HEK293 (cell line): ENCODE data around the gene CACNB3.

Experiments
- BCL11B ChIP-seq: fragments of 450-650 bp; formaldehyde crosslinking; IDR thresholded peaks from 2 replicates; pipeline ENCODE4 v1.5.1; 2016; ENCODE audit warnings: low read depth, missing biosample characterization, missing genetic modification characterization
- ELK4 ChIP-seq: IDR thresholded peaks from 2 replicates; pipeline ENCODE4 v1.6.1; 2011; ENCODE audit warnings: mild to moderate bottlenecking, low read depth, low read length, borderline replicate concordance
- GLI2 ChIP-seq: fragments of 450-650 bp; formaldehyde crosslinking; IDR thresholded peaks from 2 replicates; pipeline ENCODE4; 2017; ENCODE audit warnings: missing biosample characterization, missing genetic modification characterization, low read depth, borderline replicate concordance
- HOXC10 ChIP-seq: sonication (generic); formaldehyde crosslinking; IDR thresholded peaks from 2 replicates; pipeline ENCODE4 v1.8.1; 2023; ENCODE audit warnings: mild to moderate bottlenecking, missing genetic modification reagents
- KLF7 ChIP-seq: fragments of 450-650 bp; formaldehyde crosslinking; IDR thresholded peaks from 2 replicates; pipeline ENCODE4 v1.5.1; 2016; ENCODE audit warnings: missing biosample characterization, missing genetic modification characterization, borderline replicate concordance
- ZBTB11 ChIP-seq: fragments of 450-650 bp; formaldehyde crosslinking; conservative IDR thresholded peaks from 2 replicates; pipeline ENCODE4 v1.5.1; 2016; ENCODE audit warnings: low read depth, missing biosample characterization, missing genetic modification characterization
- ZBTB20 ChIP-seq: fragments of 450-650 bp; formaldehyde crosslinking; IDR thresholded peaks from 2 replicates; pipeline ENCODE4 v1.5.1; 2016; ENCODE audit warnings: missing biosample characterization, missing genetic modification characterization
- ZFHX2 ChIP-seq: fragments of 450-650 bp; formaldehyde crosslinking; conservative IDR thresholded peaks from 2 replicates; pipeline ENCODE4 v1.5.1; 2016; ENCODE audit warnings: missing biosample characterization, missing genetic modification characterization
- ZFP37 ChIP-seq: fragments of 450-650 bp; formaldehyde crosslinking; IDR thresholded peaks from 2 replicates; pipeline ENCODE4 v1.5.1; 2016; ENCODE audit warnings: missing biosample characterization, missing genetic modification characterization
- ZFP69B ChIP-seq: fragments of 450-650 bp; formaldehyde crosslinking; IDR thresholded peaks from 2 replicates; pipeline ENCODE4 v1.5.1; 2016; ENCODE audit warnings: missing biosample characterization, missing genetic modification characterization
- ZNF121 ChIP-seq: fragments of 450-650 bp; formaldehyde crosslinking; IDR thresholded peaks from 2 replicates; pipeline ENCODE4 v1.5.1; 2016; ENCODE audit warnings: missing biosample characterization, missing genetic modification characterization
- ZNF138 ChIP-seq: fragments of 450-650 bp; formaldehyde crosslinking; IDR thresholded peaks from 2 replicates; pipeline ENCODE4 v1.5.1; 2016; ENCODE audit warnings: missing biosample characterization, missing genetic modification characterization, borderline replicate concordance
- ZNF18 ChIP-seq: fragments of 450-650 bp; formaldehyde crosslinking; IDR thresholded peaks from 2 replicates; pipeline ENCODE4 v1.5.1; 2016; ENCODE audit warnings: missing biosample characterization, missing genetic modification characterization
- ZNF24 ChIP-seq: fragments of 450-650 bp; formaldehyde crosslinking; IDR thresholded peaks from 2 replicates; pipeline ENCODE4 v1.5.1; 2016; ENCODE audit warnings: missing biosample characterization, missing genetic modification characterization
- ZNF292 ChIP-seq: fragments of 450-650 bp; formaldehyde crosslinking; IDR thresholded peaks from 2 replicates; pipeline ENCODE4 v1.5.1; 2016; ENCODE audit warnings: low read depth, missing biosample characterization, missing genetic modification characterization, borderline replicate concordance
- ZNF335 ChIP-seq: fragments of 450-650 bp; formaldehyde crosslinking; conservative IDR thresholded peaks from 2 replicates; pipeline ENCODE4 v1.5.1; 2016; ENCODE audit warnings: missing biosample characterization, missing genetic modification characterization
- ZNF366 ChIP-seq: fragments of 450-650 bp; formaldehyde crosslinking; conservative IDR thresholded peaks from 2 replicates; pipeline ENCODE4 v1.5.1; 2016; ENCODE audit warnings: missing biosample characterization, missing genetic modification characterization
- ZNF391 ChIP-seq: fragments of 450-650 bp; formaldehyde crosslinking; IDR thresholded peaks from 2 replicates; pipeline ENCODE4 v1.5.1; 2016; ENCODE audit warnings: low read depth, missing biosample characterization, missing genetic modification characterization, borderline replicate concordance
- ZNF404 ChIP-seq: fragments of 450-650 bp; formaldehyde crosslinking; IDR thresholded peaks from 2 replicates; pipeline ENCODE4 v1.5.1; 2017; ENCODE audit warnings: missing biosample characterization, missing genetic modification characterization
- ZNF488 ChIP-seq: fragments of 450-650 bp; formaldehyde crosslinking; IDR thresholded peaks from 2 replicates; pipeline ENCODE4 v1.5.1; 2016; ENCODE audit warnings: missing biosample characterization, missing genetic modification characterization
- ZNF521 ChIP-seq: fragments of 450-650 bp; formaldehyde crosslinking; IDR thresholded peaks from 2 replicates; pipeline ENCODE4 v1.5.1; 2017; ENCODE audit warnings: missing biosample characterization, mild to moderate bottlenecking, missing genetic modification characterization
- ZNF544 ChIP-seq: fragments of 450-650 bp; formaldehyde crosslinking; IDR thresholded peaks from 2 replicates; pipeline ENCODE4 v1.5.0; 2017; ENCODE audit warnings: missing biosample characterization, missing genetic modification characterization
- ZNF585B ChIP-seq: fragments of 450-650 bp; formaldehyde crosslinking; IDR thresholded peaks from 2 replicates; pipeline ENCODE4 v1.5.1; 2016; ENCODE audit warnings: missing biosample characterization, missing genetic modification characterization
- ZNF639 ChIP-seq: fragments of 450-650 bp; formaldehyde crosslinking; IDR thresholded peaks from 2 replicates; pipeline ENCODE4 v1.5.1; 2016; ENCODE audit warnings: missing biosample characterization, missing genetic modification characterization
- ZNF747 ChIP-seq: fragments of 450-650 bp; formaldehyde crosslinking; IDR thresholded peaks from 2 replicates; pipeline ENCODE4 v1.5.1; 2016; ENCODE audit warnings: missing biosample characterization, missing genetic modification characterization
- ZNF768 ChIP-seq: fragments of 450-650 bp; formaldehyde crosslinking; IDR thresholded peaks from 2 replicates; pipeline ENCODE4 v1.5.1; 2018; ENCODE audit warnings: missing biosample characterization, mild to moderate bottlenecking, missing genetic modification characterization
- ZNF776 ChIP-seq: fragments of 450-650 bp; formaldehyde crosslinking; IDR thresholded peaks from 2 replicates; pipeline ENCODE4 v1.5.0; 2017; ENCODE audit warnings: missing biosample characterization, missing genetic modification characterization, borderline replicate concordance
- ZNF792 ChIP-seq: fragments of 450-650 bp; formaldehyde crosslinking; IDR thresholded peaks from 2 replicates; pipeline ENCODE4 v1.5.1; 2016; ENCODE audit warnings: missing biosample characterization, missing genetic modification characterization

Gene CACNB3

GRCh38 chr12:48814262-48815125, 3.8 kb upstream of the CACNB3 start (continued):
- no peak for TF ChIP-seq ZBTB11 (tag by site-specific recombination)
- TF ChIP-seq ZBTB20 (tag by site-specific recombination): no peak
- no peak for TF ChIP-seq ZNF792 (tag by site-specific recombination)
- peak; percentile 75; the same call in 1 of the 2 replicates for TF ChIP-seq ZNF391
- TF ChIP-seq ZNF639 (tag by site-specific recombination): 0 out of 2 replicates have a peak, but pooled peaks have one; percentile 44
- TF ChIP-seq ZNF121 (tag by site-specific recombination): no peak
- TF ChIP-seq ZNF366 (tag by site-specific recombination): no peak
- no peak for TF ChIP-seq ZFHX2 (tag by site-specific recombination)
- TF ChIP-seq GLI2 (tag by site-specific recombination): no peak
- TF ChIP-seq ZNF18 (tag by site-specific recombination): no peak
- TF ChIP-seq ZNF544 (tag by site-specific recombination): no peak
- TF ChIP-seq ZNF292 (tag by site-specific recombination): no peak
- TF ChIP-seq ZNF521 (tag by site-specific recombination): no peak
- TF ChIP-seq ZNF24: no peak
- TF ChIP-seq ELK4: no peak
- no peak for TF ChIP-seq ZNF776 (tag by site-specific recombination)
- no peak for TF ChIP-seq BCL11B
- TF ChIP-seq ZNF488 (tag by site-specific recombination): no peak
- peak; percentile 42 for TF ChIP-seq ZFP69B
- no peak for TF ChIP-seq KLF7 (tag by site-specific recombination)
- no peak for TF ChIP-seq ZNF404 (tag by site-specific recombination)
- no peak for TF ChIP-seq HOXC10 (CRISPR knock-in tag)
- no peak; the same call in 1 of the 2 replicates for TF ChIP-seq ZNF335 (tag by site-specific recombination)
- TF ChIP-seq ZFP37: no peak
- TF ChIP-seq ZNF768 (tag by site-specific recombination): no peak
- TF ChIP-seq ZNF138 (tag by site-specific recombination): no peak
- TF ChIP-seq ZNF747 (tag by site-specific recombination): no peak
- no peak for TF ChIP-seq ZNF585B (tag by site-specific recombination)
